Heart left ventricle (tissue), 16 donors: Measurements from ENCODE around the gene DNAH17. TPM values are rescaled to one million over a fixed set of nuclear protein-coding genes. Genes with fewer than 3 reads are reported as not detected.

Source experiments
- ATAC-seq, 4 donors: fragments of 200-7000 bp; cut with Tn5 transposase; one replicate each; pipeline ENCODE4 v1.9.1; 2020 to 2022; ENCODE audit warnings: moderate library complexity in 4 of 4, mild to moderate bottlenecking in 3 of 4, moderate number of reproducible peaks in 1 of 4
- DNase-seq, 5 donors: peaks; one replicate each; pipeline ENCODE4 v3.0.0-alpha.2; 2020
- H3K27ac ChIP-seq, 12 donors: fragments of 200-600 bp; sonication (generic) in 4 of 12; one replicate each; pipeline versions ENCODE4 v1.5.0 to v1.8.0; 2016 to 2022; ENCODE audit warnings: mild to moderate bottlenecking in 2 of 12
- H3K27me3 ChIP-seq, 9 donors: fragments of 200-600 bp; sonication (generic) in 2 of 9; one replicate each; pipeline versions ENCODE4 v1.5.1 to v1.8.0; 2016 to 2022; ENCODE audit warnings: mild to moderate bottlenecking in 3 of 9
- H3K36me3 ChIP-seq, 9 donors: fragments of 200-600 bp; sonication (generic) in 2 of 9; one replicate each; pipeline versions ENCODE4 v1.5.0 to v1.8.0; 2018 to 2022; ENCODE audit warnings: mild to moderate bottlenecking in 2 of 9
- H3K4me1 ChIP-seq, 12 donors: fragments of 200-600 bp; sonication (generic) in 4 of 12; one replicate each; pipeline versions ENCODE4 v1.5.0 to v1.8.0; 2016 to 2022; ENCODE audit warnings: mild to moderate bottlenecking in 3 of 12
- H3K4me3 ChIP-seq, 12 donors: fragments of 200-600 bp; sonication (generic) in 4 of 12; one replicate each; pipeline versions ENCODE4 v1.5.0 to v1.8.0; 2017 to 2022; ENCODE audit warnings: mild to moderate bottlenecking in 9 of 12, moderate library complexity in 4 of 12
- H3K9me3 ChIP-seq, 12 donors: fragments of 200-600 bp; sonication (generic) in 4 of 12; one replicate each; pipeline versions ENCODE4 v1.5.0 to v1.8.0; 2016 to 2022; ENCODE audit warnings: mild to moderate bottlenecking in 1 of 12
- CTCF ChIP-seq, 12 donors: fragments of 200-600 bp; sonication (generic) in 4 of 12; IDR thresholded peaks; one replicate each; pipeline versions ENCODE4 v1.5.0 to v1.8.0; 2018 to 2022; ENCODE audit warnings: antibody characterized with exemption in 12 of 12, mild to moderate bottlenecking in 5 of 12
- POLR2A ChIP-seq, 2 donors: fragments of 450-650 bp; IDR thresholded peaks; one replicate each; pipeline ENCODE4 v1.6.1; 2017; ENCODE audit warnings: antibody characterized with exemption in 2 of 2, mild to moderate bottlenecking in 2 of 2, moderate library complexity in 2 of 2
- WGBS, 4 donors: extraction: QIAGEN DNeasy Blood & Tissue Kit in 2 of 4; methylation state at CpG; one replicate each; pipeline versions ENCODE4 v1.1.5 to v1.1.7; 2013 to 2018; 5-methylcytosine and 5-hydroxymethylcytosine counted together
- intact Hi-C, 10 donors: fragments of 100-400 bp; cut with DNase I; formaldehyde crosslinking; loops; one replicate each; pipeline versions ENCODE4 v1.11.1 to v1.14.2; 2022
- polyA plus RNA-seq, 2 donors: library from polyadenylated mRNA; stranded (reverse); fragments of 200-250 nt; gene quantifications; one replicate each; pipeline ENCODE4 v1.2.3, GENCODE V29; 2013
- total RNA-seq, 9 donors: library from RNA; depleted of rRNA in 2 of 9; stranded (reverse); fragments of >200 nt in 2 of 9; fragmentation: NEBNext Ultra II Directional in 3 of 9; extraction: Animal tissue kit (Norgen Biotek cat#: 25700) in 3 of 9; gene quantifications; one replicate each; pipeline versions ENCODE4 v1.1.0 to v1.2.4, GENCODE V29; 2016 to 2023
- donor health status: ischemic (EF 13 %, LVEDD 7.1; RV severe dilation, severe dysfunction).
- donor health status: healthy with polysubstance abuse.
- donor health status: DM: no; HTN: yes; CAD: no.
- donor health status: DM: no; HTN: no; CAD: no.
- donor health status: ischemic (EF 25% LVEDD 6.9; RV normal size, moderate dysfunction).
- donor health status: ischemic (EF 25% LVEDD 5.7; RV mildly dilated, moderate dysfunction).
- donor health status: healthy.
- donor health status: DM: yes; HTN: yes; CAD: no.
- donor health status: ischemic (EF 35%, LVEDD 5.7; RV mildly dilated, moderate dysfunction).
- donor health status: nonischemic (EF 11% LVEDD 7.7; RV severe dilation, severe dysfunction).
- donor health status: DM: yes; HTN: yes; CAD: no.
- donor health status: PGD.
- donor health status: ischemic (EF 29% LVEDD 5.4; RV normal size, mild dysfunction).
- donor health status: nonischemic (EF 23%, LVEDD 6.1; RV moderate dilation, normal function).

Gene DNAH17
- total and polyA plus RNA-seq, 11 donors = 0.02 to 0.63 (median 0.17) TPM; not detected in 4

DNA sequence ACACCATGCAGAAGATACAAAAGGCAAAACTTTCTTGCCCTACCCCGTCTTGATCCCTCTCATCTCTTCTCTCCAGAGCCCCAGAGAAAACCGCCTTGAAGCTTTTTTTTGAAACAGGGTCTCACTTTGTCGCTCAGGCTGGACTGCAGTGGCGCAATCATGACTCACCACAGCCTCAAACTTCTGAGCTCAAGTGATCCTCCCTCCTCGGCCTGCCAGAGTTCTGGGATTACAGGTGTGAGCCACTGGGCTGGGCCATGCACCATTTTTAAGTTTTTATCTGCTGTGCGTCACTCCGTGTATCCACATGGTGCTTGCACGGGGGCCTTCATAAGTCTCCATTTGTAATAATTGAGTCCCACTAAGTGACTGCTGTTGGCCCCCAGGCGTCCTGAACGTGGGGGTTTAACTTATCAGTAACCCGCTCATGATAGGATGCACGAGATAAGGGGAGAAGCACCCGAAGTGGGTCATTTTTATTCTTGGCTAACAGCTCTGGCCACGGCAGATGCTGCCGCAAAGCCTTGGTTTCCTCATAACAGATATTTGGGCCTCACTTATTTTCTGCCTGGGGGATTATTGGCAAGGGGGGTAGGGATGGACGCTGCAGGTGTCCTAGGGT is 8.6 kb downstream of the DNAH17 start:
- ATAC-seq (no peak), DNase-seq (peak in 1 of 5 donors; percentile 50)
- 65 to 77% (median 70%) methylated on average over 16 of the region's 16 CpGs for WGBS, 4 donors
- TF ChIP-seq CTCF (IDR thresholded peaks at IDR 0.05) (no peak), POLR2A (IDR thresholded peaks at IDR 0.05) (no peak)
- H3K4me1 ChIP-seq = peaks cover 0 to 5% (median 0%) of the 10 kb centered on the region in 12 donors
- no peaks in the 10 kb centered on the region for H3K27me3 ChIP-seq
- no peak overlapping the region for H3K4me3 ChIP-seq
- H3K36me3 ChIP-seq = no peaks in the 10 kb centered on the region
- no peak overlapping the region for H3K27ac ChIP-seq
- intact Hi-C loops = no loop called here
- no peaks in the 10 kb centered on the region for H3K9me3 ChIP-seq

DNA sequence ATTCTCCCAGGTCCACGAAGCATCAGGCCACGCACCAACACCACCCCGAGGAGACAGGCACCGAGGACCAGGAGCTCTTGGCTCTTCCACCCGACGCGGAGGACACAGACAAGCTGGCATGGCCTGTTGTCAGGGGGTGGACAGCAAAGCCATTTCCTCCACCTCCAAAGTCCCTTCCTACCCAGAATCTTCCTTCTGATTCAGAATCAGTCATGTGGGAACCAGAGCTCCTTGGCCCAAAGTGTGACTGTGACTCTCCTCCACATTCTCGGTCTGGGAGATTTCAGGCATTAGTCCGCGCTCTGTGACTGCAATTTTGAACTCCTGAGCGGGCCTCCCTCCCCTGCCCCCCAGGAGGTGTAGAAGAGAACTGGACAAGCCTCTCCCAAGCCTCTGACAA is 9.2 kb downstream of the DNAH17 start:
- Histone ChIP-seq H3K4me1 (peaks cover 0 to 8% (median under 1%) of the 10 kb centered on the region in 12 donors), H3K4me3 (no peak overlapping the region), H3K27me3 (no peaks in the 10 kb centered on the region), H3K9me3 (no peaks in the 10 kb centered on the region), H3K27ac (no peak overlapping the region), H3K36me3 (no peaks in the 10 kb centered on the region)
- 88 to 95% (median 91%) methylated on average over 11 of the region's 11 CpGs for WGBS, 4 donors
- ATAC-seq (no peak), DNase-seq (peak in 1 of 5 donors; percentile 23)
- TF ChIP-seq CTCF (IDR thresholded peaks at IDR 0.05) (no peak), POLR2A (IDR thresholded peaks at IDR 0.05) (no peak)
- intact Hi-C loops = no loop called here

DNA sequence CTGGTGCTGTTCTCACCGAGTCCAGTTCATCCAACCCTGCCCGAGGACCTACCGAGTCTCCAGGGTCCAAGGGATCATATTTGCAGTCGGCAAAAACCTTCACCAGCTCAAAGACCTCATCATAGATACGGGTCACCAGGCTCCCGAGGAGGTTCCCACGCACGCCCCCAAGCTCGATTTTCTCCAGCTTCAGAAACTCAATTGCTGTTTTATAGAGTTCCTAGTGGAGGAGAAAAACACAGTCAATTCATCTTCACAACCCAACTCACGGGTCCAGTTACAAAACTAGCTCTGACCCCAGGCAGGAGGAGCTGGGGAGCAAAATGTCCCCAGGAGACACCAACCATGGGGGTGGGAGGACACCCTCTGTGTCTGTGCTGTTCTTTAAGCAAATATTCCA is 10.2 kb downstream of the DNAH17 start:
- intact Hi-C loops = no loop called here

More for the DNA sequence above, 10.2 kb downstream of the DNAH17 start:
- TF ChIP-seq POLR2A (IDR thresholded peaks at IDR 0.05) (no peak), CTCF (IDR thresholded peaks at IDR 0.05) (no peak)
- Histone ChIP-seq H3K4me3 (no peak overlapping the region), H3K27me3 (no peaks in the 10 kb centered on the region), H3K36me3 (no peaks in the 10 kb centered on the region), H3K27ac (no peak overlapping the region), H3K4me1 (peaks cover 0 to 14% (median 5%) of the 10 kb centered on the region in 12 donors), H3K9me3 (no peaks in the 10 kb centered on the region)
- WGBS, 4 donors = 92 to 93% (median 92%) methylated on average over 10 of the region's 10 CpGs
- ATAC-seq = no peak
- peak in 1 of 5 donors; percentile 36 for DNase-seq
